Testis (tissue), 3 donors: ENCODE measurements around the gene MSMB. TPM values are rescaled to one million over a fixed set of nuclear protein-coding genes. Genes with fewer than 3 reads are reported as not detected.

ENCODE experiments used
- DNase-seq: peaks from one replicate; pipeline ENCODE4 v3.0.0-alpha.2; 2019
- H3K27ac ChIP-seq, 2 donors: fragments of 200-600 bp; sonication (generic); one replicate each; pipeline ENCODE4 v1.5.1; 2019
- H3K27me3 ChIP-seq: fragments of 200-600 bp; sonication (generic); one replicate; pipeline ENCODE4 v1.5.1; 2019
- H3K36me3 ChIP-seq: fragments of 200-600 bp; sonication (generic); one replicate; pipeline ENCODE4 v1.5.1; 2017; ENCODE audit warnings: low read depth; ENCODE audit errors: missing control alignments
- H3K4me1 ChIP-seq: fragments of 200-600 bp; sonication (generic); one replicate; pipeline ENCODE4 v1.5.1; 2019
- H3K4me3 ChIP-seq, 2 donors: fragments of 200-600 bp; sonication (generic); one replicate each; pipeline ENCODE4 v1.5.1; 2017 to 2019
- H3K9me3 ChIP-seq: fragments of 200-600 bp; sonication (generic); one replicate; pipeline ENCODE4 v1.5.1; 2017
- POLR2A ChIP-seq: fragments of 450-650 bp; IDR thresholded peaks from one replicate; pipeline ENCODE4 v1.6.1; 2017; ENCODE audit warnings: antibody characterized with exemption, mild to moderate bottlenecking, moderate library complexity
- WGBS, 2 donors: methylation state at CpG; one replicate each; pipeline ENCODE4 v1.1.5; 2018; 5-methylcytosine and 5-hydroxymethylcytosine counted together
- intact Hi-C: fragments of 100-400 bp; cut with DNase I; formaldehyde crosslinking; loops from one replicate; pipeline ENCODE4 v1.15.1; 2023; ENCODE audit warnings: low total_unique reads
- polyA plus RNA-seq: library from polyadenylated mRNA; stranded (reverse); fragments of 350-450 nt; fragmentation: Illumina TruSeq; extraction: RNeasy Lipid Tissue Mini Kit (QIAGEN cat#74804); gene quantifications from one replicate; pipeline ENCODE4 v1.2.3, GENCODE V29; 2014; ENCODE audit warnings: low read depth, low replicate concordance; ENCODE audit not compliant: insufficient read depth
- total RNA-seq, 2 donors: library from RNA; depleted of rRNA; stranded (reverse); fragments of >200 nt; gene quantifications; one replicate each; pipeline ENCODE4 v1.2.3, GENCODE V29; 2016
- TF ChIP-seq, protein P1 (sequence below), 3 experiments: fragments of 450-650 bp in 2 of 3; fragments of 200-600 bp in 1 of 3; sonication (generic) in 1 of 3; IDR thresholded peaks; one replicate each; pipeline ENCODE4 v1.5.1; 2016 to 2019; ENCODE audit warnings: antibody characterized with exemption in 3 of 3, mild to moderate bottlenecking in 2 of 3, moderate library complexity in 1 of 3

Gene MSMB
- total and polyA plus RNA-seq, 3 donors from 2014 or later = 1.4 to 11.6 TPM; not detected in 1

GRCh38 chr10:46016811-46017210, 29.3 kb downstream of the MSMB start:
- TF ChIP-seq, protein P1, sequence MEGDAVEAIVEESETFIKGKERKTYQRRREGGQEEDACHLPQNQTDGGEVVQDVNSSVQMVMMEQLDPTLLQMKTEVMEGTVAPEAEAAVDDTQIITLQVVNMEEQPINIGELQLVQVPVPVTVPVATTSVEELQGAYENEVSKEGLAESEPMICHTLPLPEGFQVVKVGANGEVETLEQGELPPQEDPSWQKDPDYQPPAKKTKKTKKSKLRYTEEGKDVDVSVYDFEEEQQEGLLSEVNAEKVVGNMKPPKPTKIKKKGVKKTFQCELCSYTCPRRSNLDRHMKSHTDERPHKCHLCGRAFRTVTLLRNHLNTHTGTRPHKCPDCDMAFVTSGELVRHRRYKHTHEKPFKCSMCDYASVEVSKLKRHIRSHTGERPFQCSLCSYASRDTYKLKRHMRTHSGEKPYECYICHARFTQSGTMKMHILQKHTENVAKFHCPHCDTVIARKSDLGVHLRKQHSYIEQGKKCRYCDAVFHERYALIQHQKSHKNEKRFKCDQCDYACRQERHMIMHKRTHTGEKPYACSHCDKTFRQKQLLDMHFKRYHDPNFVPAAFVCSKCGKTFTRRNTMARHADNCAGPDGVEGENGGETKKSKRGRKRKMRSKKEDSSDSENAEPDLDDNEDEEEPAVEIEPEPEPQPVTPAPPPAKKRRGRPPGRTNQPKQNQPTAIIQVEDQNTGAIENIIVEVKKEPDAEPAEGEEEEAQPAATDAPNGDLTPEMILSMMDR (IDR thresholded peaks at IDR 0.05) = no peak
- no peak for TF ChIP-seq POLR2A
- no peaks in the 10 kb centered on the region for H3K36me3 ChIP-seq
- DNase-seq = no peak
- intact Hi-C loops = no loop called here
- no peaks in the 10 kb centered on the region for H3K9me3 ChIP-seq
- H3K4me1 ChIP-seq = peaks cover 13% of the 10 kb centered on the region
- no peak overlapping the region for H3K27ac ChIP-seq
- no peak overlapping the region for H3K4me3 ChIP-seq
- no peaks in the 10 kb centered on the region for H3K27me3 ChIP-seq
- WGBS, 2 donors = 76 to 84% methylated on average over 1 of the region's 1 CpG

- H3K36me3 ChIP-seq = no peaks in the 10 kb centered on the region
- no peak overlapping the region for H3K27ac ChIP-seq
- TF ChIP-seq, protein P1 (IDR thresholded peaks at IDR 0.05) = no peak
- TF ChIP-seq POLR2A = no peak
- no peaks in the 10 kb centered on the region for H3K9me3 ChIP-seq
- no peak for DNase-seq
- peaks cover 13% of the 10 kb centered on the region for H3K4me1 ChIP-seq
- no peak overlapping the region for H3K4me3 ChIP-seq
- intact Hi-C loops = no loop called here
- 95 to 98% methylated on average over 5 of the region's 5 CpGs for WGBS, 2 donors
- H3K27me3 ChIP-seq = no peaks in the 10 kb centered on the region
Observed at GRCh38 chr10:46016190-46016589, 29.9 kb downstream of the MSMB start.

DNA sequence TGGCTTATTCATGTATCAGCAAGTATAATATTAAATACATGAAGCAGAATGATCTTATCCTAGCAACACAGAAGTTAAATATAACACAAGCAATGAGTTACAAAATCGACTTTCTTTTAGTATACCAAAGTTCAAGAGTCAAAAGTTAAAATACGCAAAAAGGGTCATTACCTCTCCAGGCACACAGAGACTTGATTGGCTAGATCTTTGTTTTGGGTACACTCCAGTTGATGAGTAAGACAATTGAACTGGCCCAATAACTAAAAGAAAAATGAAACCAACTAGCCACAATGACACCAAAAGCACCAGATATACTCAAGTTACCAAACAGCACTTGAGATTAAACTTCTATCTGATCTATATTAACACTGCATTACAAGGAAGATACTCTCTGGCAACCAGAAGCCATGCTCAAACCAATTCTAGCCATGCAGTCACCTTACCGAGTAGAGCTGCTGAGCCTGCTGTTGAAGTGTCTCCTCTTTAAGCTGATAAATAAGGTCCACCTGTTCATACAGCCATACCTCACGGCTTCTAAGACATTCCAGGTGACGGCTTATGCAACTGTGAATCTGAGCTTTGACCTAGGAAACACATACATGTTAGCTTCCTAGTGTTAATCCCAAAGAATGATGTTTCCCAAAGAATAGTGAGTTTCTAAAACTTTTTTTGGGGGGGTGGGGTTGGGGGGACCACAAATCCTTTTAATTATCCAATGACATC, 31.2 kb downstream of the MSMB start:
- no peaks in the 10 kb centered on the region for H3K36me3 ChIP-seq
- 94 to 97% methylated on average over 5 of the region's 5 CpGs for WGBS, 2 donors
- H3K4me1 ChIP-seq = peaks cover 10% of the 10 kb centered on the region
- intact Hi-C loops = no loop called here
- no peak overlapping the region for H3K27ac ChIP-seq
- TF ChIP-seq, protein P1 (IDR thresholded peaks at IDR 0.05) = no peak
- TF ChIP-seq POLR2A = no peak
- H3K27me3 ChIP-seq = no peaks in the 10 kb centered on the region
- no peak for DNase-seq
- H3K4me3 ChIP-seq = no peak overlapping the region
- no peaks in the 10 kb centered on the region for H3K9me3 ChIP-seq

GRCh38 chr10:46014206-46014605, 31.9 kb downstream of the MSMB start:
- DNase-seq = no peak
- no peak overlapping the region for H3K4me3 ChIP-seq
- H3K9me3 ChIP-seq = no peaks in the 10 kb centered on the region
- no peaks in the 10 kb centered on the region for H3K27me3 ChIP-seq
- no peak overlapping the region for H3K27ac ChIP-seq
- TF ChIP-seq, protein P1 (IDR thresholded peaks at IDR 0.05) = no peak
- TF ChIP-seq POLR2A = no peak
- peaks cover 4% of the 10 kb centered on the region for H3K4me1 ChIP-seq
- 95 to 98% methylated on average over 5 of the region's 5 CpGs for WGBS, 2 donors
- intact Hi-C loops = no loop called here
- no peaks in the 10 kb centered on the region for H3K36me3 ChIP-seq

- Histone ChIP-seq H3K36me3 (no peaks in the 10 kb centered on the region), H3K9me3 (no peaks in the 10 kb centered on the region), H3K27me3 (no peaks in the 10 kb centered on the region), H3K4me1 (no peaks in the 10 kb centered on the region), H3K4me3 (no peak overlapping the region), H3K27ac (no peak overlapping the region)
- no peak for DNase-seq
- WGBS, 2 donors = 81 to 84% methylated on average over 3 of the region's 3 CpGs
- TF ChIP-seq POLR2A = no peak
- TF ChIP-seq, protein P1 (IDR thresholded peaks at IDR 0.05) = no peak
- intact Hi-C loops = no loop called here
Observed at GRCh38 chr10:46012746-46013145, 33.3 kb downstream of the MSMB start.
